Panc1 (cell line): ENCODE measurements around the gene RNF167. TPM values are rescaled to one million over a fixed set of nuclear protein-coding genes. Genes with fewer than 3 reads are reported as not detected.

Experiments
- ATAC-seq: fragments of 200-7000 bp; cut with Tn5 transposase; 2 replicates; pipeline ENCODE4 v1.9.1; 2020; ENCODE audit warnings: mild to moderate bottlenecking, moderate library complexity
- BruUV-seq: library from RNA; stranded (reverse); fragments of 400-500 nt; replicated peaks from 2 replicates; lab custom pipeline; 2021; lab: Mats Ljungman, UMichigan
- CTCF ChIA-PET: fragments of 300-600 bp; sonication (Branson Sonifier 250); formaldehyde crosslinking; loops from one replicate; lab custom pipeline; 2022; ENCODE audit warnings: antibody characterized with exemption; lab: Charles Lee
- POLR2A ChIA-PET: fragments of 300-600 bp; sonication (Branson Sonifier 250); formaldehyde crosslinking; loops from one replicate; lab custom pipeline; 2022; ENCODE audit warnings: antibody characterized with exemption; lab: Charles Lee
- DNase-seq: peaks from one replicate; pipeline ENCODE4 v3.0.0-alpha.2; 2010; ENCODE audit warnings: low read depth, low spot score
- H3K27ac ChIP-seq: 2 replicates; pipeline ENCODE4 v1.5.1; 2011; ENCODE audit warnings: mild to moderate bottlenecking, low read length, inconsistent platforms
- H3K27me3 ChIP-seq: fragments of 200-500 bp; sonication (Bioruptor generic); 2 replicates; pipeline ENCODE4 v1.6.0; 2014; ENCODE audit warnings: low read length, inconsistent platforms; ENCODE audit not compliant: control insufficient read depth, insufficient read depth
- H3K36me3 ChIP-seq: fragments of 200-500 bp; sonication (Bioruptor generic); 2 replicates; pipeline ENCODE4 v1.5.1; 2014; ENCODE audit warnings: inconsistent platforms, mild to moderate bottlenecking, low read length, moderate library complexity; ENCODE audit not compliant: control insufficient read depth, insufficient read depth
- H3K4me1 ChIP-seq: 2 replicates; pipeline ENCODE4 v1.5.1; 2011; ENCODE audit warnings: inconsistent platforms, mild to moderate bottlenecking, low read length, moderate library complexity; ENCODE audit not compliant: control insufficient read depth, insufficient read depth
- H3K4me3 ChIP-seq, 2 experiments: 2 replicates each; pipeline ENCODE4 v1.5.1; 2011 to 2012; ENCODE audit warnings: low read depth in 2 of 2, low read length in 2 of 2, mild to moderate bottlenecking in 2 of 2, inconsistent platforms in 1 of 2, moderate library complexity in 1 of 2
- H3K9me3 ChIP-seq: fragments of 200-500 bp; sonication (Bioruptor generic); 2 replicates; pipeline ENCODE4 v1.5.1; 2014; ENCODE audit warnings: low read depth, mild to moderate bottlenecking, inconsistent platforms, low read length, moderate library complexity; ENCODE audit not compliant: control insufficient read depth, insufficient read depth
- CTCF ChIP-seq: fragments of 450-650 bp; IDR thresholded peaks from 2 replicates; pipeline ENCODE4 v1.5.1; 2017; ENCODE audit warnings: mild to moderate bottlenecking
- POLR2AphosphoS5 ChIP-seq: IDR thresholded peaks from 2 replicates; pipeline ENCODE4 v1.6.1; 2012; ENCODE audit warnings: mild to moderate bottlenecking, low read depth, low read length, moderate library complexity
- SIN3A ChIP-seq: IDR thresholded peaks from 2 replicates; pipeline ENCODE4 v1.6.1; 2012; ENCODE audit warnings: low read depth, mild to moderate bottlenecking, low read length, moderate library complexity, borderline replicate concordance; ENCODE audit not compliant: insufficient read depth
- TCF7L2 ChIP-seq: IDR thresholded peaks from 2 replicates; pipeline ENCODE4 v1.6.1; 2011; ENCODE audit warnings: mild to moderate bottlenecking, low read depth, low read length, inconsistent platforms
- in situ Hi-C: cut with HindIII; loops from 2 replicates; pipeline ENCODE4 v1.10.0; 2016; ENCODE audit warnings: low sequenced_read_pairs, low pct_unique_long_range_greater_than_20kb
- intact Hi-C: fragments of 100-400 bp; cut with micrococcal nuclease; formaldehyde crosslinking; loops from one replicate; pipeline ENCODE4 v1.10.0; 2022; ENCODE audit not compliant: unreplicated experiment
- total RNA-seq: library from RNA; stranded (reverse); gene quantifications from one replicate; pipeline ENCODE4 v1.2.1, GENCODE V29; 2021; ENCODE audit not compliant: unreplicated experiment
- TF ChIP-seq, protein P1 (sequence below), 2 experiments: IDR thresholded peaks; 2 replicates each; pipeline ENCODE4 v1.6.1; 2011 to 2012; ENCODE audit warnings: low read depth in 2 of 2, control low read depth in 1 of 2, low read length in 1 of 2, mild to moderate bottlenecking in 1 of 2, moderate library complexity in 1 of 2; ENCODE audit not compliant: insufficient read depth in 1 of 2

RNF167 gene
- total RNA-seq, 1 experiment from 2014 or later = 95.8 TPM

DNA sequence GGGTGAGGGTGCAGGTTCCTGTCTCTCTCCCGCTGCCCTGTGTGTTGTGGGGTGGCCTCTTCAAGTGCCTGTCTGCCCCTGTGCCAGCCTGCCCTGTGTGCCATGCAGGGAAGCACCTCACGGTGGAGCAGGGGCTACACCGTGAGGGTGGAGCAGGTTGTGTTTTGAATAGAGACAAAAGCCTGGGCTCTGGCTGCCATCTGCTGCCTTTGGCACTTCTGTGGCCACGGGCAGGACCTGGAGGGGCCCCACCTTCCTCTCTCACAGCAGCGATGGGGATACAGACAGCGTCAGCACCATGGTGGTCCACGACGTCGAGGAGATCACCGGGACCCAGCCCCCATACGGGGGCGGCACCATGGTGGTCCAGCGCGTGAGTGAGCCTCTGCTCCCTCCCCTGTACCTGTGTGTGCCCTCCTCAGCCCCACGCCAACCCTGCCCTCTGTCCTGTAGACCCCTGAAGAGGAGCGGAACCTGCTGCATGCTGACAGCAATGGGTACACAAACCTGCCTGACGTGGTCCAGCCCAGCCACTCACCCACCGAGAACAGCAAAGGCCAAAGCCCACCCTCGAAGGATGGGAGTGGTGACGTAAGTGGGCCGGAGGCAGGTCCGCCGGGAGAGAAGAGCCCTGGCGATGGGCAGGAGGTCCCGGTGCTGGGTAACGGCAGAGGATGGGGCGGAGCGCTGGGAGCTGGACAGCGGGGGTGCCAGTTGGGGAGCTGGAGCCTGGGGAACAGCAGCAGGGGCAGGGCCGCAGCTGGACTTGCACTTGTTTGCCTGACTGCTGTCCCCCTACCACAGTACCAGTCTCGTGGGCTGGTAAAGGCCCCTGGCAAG is 46.1 kb upstream of the RNF167 start:
- Histone ChIP-seq H3K27ac (no peak overlapping the region), H3K9me3 (no peaks in the 10 kb centered on the region), H3K36me3 (peaks cover 4% of the 10 kb centered on the region; the same call in 1 of the 2 replicates), H3K4me3 (no peak overlapping the region), H3K4me1 (no peaks in the 10 kb centered on the region), H3K27me3 (no peaks in the 10 kb centered on the region)
- CTCF ChIA-PET = no interaction called here
- TF ChIP-seq, protein P1, sequence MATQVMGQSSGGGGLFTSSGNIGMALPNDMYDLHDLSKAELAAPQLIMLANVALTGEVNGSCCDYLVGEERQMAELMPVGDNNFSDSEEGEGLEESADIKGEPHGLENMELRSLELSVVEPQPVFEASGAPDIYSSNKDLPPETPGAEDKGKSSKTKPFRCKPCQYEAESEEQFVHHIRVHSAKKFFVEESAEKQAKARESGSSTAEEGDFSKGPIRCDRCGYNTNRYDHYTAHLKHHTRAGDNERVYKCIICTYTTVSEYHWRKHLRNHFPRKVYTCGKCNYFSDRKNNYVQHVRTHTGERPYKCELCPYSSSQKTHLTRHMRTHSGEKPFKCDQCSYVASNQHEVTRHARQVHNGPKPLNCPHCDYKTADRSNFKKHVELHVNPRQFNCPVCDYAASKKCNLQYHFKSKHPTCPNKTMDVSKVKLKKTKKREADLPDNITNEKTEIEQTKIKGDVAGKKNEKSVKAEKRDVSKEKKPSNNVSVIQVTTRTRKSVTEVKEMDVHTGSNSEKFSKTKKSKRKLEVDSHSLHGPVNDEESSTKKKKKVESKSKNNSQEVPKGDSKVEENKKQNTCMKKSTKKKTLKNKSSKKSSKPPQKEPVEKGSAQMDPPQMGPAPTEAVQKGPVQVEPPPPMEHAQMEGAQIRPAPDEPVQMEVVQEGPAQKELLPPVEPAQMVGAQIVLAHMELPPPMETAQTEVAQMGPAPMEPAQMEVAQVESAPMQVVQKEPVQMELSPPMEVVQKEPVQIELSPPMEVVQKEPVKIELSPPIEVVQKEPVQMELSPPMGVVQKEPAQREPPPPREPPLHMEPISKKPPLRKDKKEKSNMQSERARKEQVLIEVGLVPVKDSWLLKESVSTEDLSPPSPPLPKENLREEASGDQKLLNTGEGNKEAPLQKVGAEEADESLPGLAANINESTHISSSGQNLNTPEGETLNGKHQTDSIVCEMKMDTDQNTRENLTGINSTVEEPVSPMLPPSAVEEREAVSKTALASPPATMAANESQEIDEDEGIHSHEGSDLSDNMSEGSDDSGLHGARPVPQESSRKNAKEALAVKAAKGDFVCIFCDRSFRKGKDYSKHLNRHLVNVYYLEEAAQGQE (IDR thresholded peaks at IDR 0.05; ENCODE audit: insufficient read depth in 1 of 2, low read depth in 2 of 2, low read length in 1 of 2) = no peak
- TF ChIP-seq SIN3A (no peak), TCF7L2 (no peak), POLR2AphosphoS5 (no peak), CTCF (no peak)
- no TSS peak for BruUV-seq
- POLR2A ChIA-PET = interaction anchor here (0.6 kb wide), 1 partner anchor 42 kb away, joined by 3 read pairs; no protein-coding TSS in a partner anchor
- intact Hi-C loops = no loop called here
- in situ Hi-C loops = no loop called here
- ATAC-seq (no peak), DNase-seq (no peak)

DNA sequence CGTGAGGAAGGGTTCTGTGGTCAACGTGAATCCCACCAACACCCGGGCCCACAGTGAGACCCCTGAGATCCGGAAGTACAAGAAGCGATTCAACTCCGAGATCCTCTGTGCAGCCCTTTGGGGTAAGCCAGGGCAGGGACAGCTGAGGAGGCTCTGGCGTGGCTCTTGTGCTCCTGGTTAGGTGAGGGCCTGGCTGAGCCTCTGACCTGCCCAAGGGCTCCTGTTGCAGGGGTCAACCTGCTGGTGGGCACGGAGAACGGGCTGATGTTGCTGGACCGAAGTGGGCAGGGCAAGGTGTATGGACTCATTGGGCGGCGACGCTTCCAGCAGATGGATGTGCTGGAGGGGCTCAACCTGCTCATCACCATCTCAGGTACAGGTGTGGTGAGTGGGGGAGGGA is 44.9 kb upstream of the RNF167 start:
- Histone ChIP-seq H3K4me3 (no peak overlapping the region), H3K27ac (no peak overlapping the region), H3K27me3 (no peaks in the 10 kb centered on the region), H3K36me3 (peaks cover 1% of the 10 kb centered on the region; the same call in 1 of the 2 replicates), H3K4me1 (no peaks in the 10 kb centered on the region; the same call in 1 of the 2 replicates), H3K9me3 (no peaks in the 10 kb centered on the region)
- no peak for DNase-seq
- ChIA-PET CTCF (no interaction called here), POLR2A (no interaction called here)
- in situ Hi-C loops (no loop called here), intact Hi-C loops (no loop called here)
- no peak for ATAC-seq
- BruUV-seq = no TSS peak
- no peak for TF ChIP-seq POLR2AphosphoS5
- no peak for TF ChIP-seq CTCF
- no peak for TF ChIP-seq SIN3A
- TF ChIP-seq, protein P1 (IDR thresholded peaks at IDR 0.05; ENCODE audit: insufficient read depth in 1 of 2, low read depth in 2 of 2, low read length in 1 of 2) = no peak
- TF ChIP-seq TCF7L2 = no peak
